CD4-positive, alpha-beta T cell treated with Interleukin-17A for 1 hour (primary cell): ENCODE data around the gene MARF1.
"Not testable (repeated sequence)": the region's sequence is repeated elsewhere in the genome, so short reads cannot be mapped to it uniquely, and the experiment has no call there.

Experiments used
- DNase-seq: peaks from one replicate; pipeline ENCODE4 v3.0.0-alpha.2; 2020

MARF1 gene, protein sequence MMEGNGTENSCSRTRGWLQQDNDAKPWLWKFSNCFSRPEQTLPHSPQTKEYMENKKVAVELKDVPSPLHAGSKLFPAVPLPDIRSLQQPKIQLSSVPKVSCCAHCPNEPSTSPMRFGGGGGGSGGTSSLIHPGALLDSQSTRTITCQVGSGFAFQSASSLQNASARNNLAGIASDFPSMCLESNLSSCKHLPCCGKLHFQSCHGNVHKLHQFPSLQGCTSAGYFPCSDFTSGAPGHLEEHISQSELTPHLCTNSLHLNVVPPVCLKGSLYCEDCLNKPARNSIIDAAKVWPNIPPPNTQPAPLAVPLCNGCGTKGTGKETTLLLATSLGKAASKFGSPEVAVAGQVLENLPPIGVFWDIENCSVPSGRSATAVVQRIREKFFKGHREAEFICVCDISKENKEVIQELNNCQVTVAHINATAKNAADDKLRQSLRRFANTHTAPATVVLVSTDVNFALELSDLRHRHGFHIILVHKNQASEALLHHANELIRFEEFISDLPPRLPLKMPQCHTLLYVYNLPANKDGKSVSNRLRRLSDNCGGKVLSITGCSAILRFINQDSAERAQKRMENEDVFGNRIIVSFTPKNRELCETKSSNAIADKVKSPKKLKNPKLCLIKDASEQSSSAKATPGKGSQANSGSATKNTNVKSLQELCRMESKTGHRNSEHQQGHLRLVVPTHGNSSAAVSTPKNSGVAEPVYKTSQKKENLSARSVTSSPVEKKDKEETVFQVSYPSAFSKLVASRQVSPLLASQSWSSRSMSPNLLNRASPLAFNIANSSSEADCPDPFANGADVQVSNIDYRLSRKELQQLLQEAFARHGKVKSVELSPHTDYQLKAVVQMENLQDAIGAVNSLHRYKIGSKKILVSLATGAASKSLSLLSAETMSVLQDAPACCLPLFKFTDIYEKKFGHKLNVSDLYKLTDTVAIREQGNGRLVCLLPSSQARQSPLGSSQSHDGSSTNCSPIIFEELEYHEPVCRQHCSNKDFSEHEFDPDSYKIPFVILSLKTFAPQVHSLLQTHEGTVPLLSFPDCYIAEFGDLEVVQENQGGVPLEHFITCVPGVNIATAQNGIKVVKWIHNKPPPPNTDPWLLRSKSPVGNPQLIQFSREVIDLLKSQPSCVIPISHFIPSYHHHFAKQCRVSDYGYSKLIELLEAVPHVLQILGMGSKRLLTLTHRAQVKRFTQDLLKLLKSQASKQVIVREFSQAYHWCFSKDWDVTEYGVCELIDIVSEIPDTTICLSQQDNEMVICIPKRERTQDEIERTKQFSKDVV (N-terminal part only)

GRCh38 chr16:15643048-15643945 lies at the start of gene MARF1:
MARF1 (minus strand) TSS chr16:15643154; CDS start chr16:15639233, 3,921 bp downstream.
- peak; percentile 99 for DNase-seq

DNA sequence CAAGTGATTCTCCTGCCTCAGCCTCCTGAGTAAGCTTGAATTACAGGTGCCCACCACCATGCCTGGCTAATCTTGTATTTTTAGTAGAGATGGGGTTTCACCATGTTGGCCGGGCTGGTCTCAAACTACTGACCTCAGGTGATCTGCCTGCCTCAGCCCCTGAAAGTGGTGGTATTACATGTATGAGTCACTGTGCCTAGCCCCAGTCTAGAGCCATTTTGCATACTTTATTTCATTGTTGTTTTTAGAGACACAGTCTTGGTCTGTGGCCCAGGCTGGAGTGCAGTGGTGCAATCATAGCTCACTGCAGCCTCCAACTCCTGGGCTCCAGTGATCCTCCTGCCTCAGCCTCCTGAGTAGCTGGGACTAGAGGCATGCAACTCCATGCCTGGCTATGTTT lies 49.6 kb upstream of the MARF1 start:
- DNase-seq, result not testable (repeated sequence)

- no peak for DNase-seq
Observed at GRCh38 chr16:15691046-15691445, 48.1 kb upstream of the MARF1 start.

- DNase-seq, result no peak
Observed at GRCh38 chr16:15690296-15690695, 47.3 kb upstream of the MARF1 start.

DNA sequence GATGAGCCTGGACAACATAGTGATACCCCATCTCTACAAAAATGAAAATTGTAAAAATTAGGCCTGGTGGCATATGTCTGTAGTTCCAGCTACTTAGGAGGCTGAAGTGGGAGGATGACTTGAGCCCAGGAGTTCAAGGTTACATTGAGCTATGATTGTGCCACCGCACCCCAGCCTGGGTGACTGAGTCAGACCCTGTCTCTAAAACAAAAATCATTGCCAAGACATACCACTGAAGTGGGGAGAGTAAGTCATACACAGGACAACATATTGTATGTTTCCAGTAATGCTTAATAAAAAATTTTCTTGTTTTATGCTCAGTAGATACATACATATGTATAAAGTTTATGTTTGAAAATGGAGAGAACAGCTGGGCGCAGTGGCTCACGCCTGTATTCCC lies 46.3 kb upstream of the MARF1 start:
- DNase-seq, result no peak

DNA sequence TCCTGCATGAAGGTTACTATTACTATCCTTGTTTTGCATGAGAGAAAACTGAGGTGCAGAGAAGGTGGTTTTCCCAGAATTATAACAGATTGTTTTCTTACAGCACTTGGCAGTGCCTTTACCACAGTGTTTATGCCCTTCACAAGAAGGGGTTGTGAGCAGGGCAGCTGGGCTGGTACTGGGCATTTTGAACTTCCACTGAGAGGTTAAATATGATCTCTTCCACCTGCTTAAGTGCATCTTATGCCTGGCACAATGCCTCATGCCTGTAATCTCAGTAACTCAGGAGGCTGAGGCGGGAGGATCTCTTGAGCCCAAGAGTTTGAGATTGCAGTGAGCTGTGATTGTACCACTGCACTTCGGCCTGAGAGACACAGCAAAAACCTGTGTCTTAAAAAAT lies 43.3 kb upstream of the MARF1 start:
- no peak for DNase-seq

DNA sequence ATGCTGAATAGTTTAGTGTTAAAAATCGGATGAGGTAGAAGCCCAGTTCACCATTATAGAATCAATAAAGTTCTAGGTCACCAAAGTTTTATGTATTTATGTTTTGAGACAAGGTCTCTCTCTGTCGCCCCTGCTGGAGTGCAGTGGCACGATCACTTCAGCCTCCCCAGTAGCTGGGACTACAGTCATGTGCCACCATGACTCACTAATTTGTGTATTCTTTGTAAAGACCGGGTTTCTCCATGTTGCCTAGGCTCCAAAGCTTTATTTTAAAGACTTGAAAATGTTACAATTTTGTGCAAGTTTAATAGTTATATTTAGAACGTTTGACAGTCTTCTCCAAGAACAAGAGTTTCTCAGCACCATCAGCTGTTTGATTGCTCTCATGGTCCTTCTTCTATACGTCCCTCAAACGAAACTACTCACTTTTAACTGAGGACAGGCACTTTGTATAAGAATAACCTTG lies 39.2 kb upstream of the MARF1 start:
- peak; percentile 55 for DNase-seq

GRCh38 chr16:15677447-15677846 lies 34.5 kb upstream of the MARF1 start:
- no peak for DNase-seq

DNA sequence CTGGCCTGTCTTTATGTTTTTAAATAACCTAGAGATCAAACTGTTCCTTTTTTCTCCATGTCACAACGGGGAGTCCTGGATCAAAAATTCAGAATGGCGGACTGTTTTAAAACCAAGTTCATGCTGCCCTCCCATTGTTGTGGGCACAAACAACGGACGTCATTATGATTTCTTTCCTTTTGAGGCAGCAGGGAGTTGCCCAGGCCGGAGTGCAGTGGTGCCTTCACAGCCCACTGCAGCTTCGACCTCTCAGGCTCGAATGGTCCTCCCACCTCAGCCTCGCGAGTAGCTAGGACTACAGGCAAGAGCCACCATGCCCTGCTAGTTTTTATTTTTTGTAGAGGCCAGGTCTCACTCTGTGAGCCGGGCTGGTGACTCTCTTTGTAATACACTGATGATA lies 33.6 kb upstream of the MARF1 start:
- no peak for DNase-seq

DNA sequence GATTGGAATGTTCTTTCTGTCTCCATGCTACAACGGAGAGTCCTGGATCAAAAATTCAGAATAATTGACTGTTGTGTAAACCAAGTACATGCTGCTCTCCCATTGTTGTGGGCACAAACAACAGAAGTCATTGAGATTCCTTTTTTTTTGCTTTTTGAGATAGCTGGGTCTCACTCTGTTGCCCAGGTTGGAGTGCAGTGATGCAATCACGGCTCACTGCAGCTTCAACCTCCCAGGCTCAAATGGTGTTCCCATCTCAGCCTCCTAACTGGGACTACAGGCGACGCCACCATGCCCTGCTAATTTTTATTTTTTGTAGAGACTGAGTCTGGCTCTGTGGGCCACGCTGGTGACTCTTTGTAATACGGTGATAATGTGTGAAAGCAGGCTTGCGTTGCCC lies 31.6 kb upstream of the MARF1 start:
- DNase-seq, result no peak

- DNase-seq, result peak; percentile 90
Observed at GRCh38 chr16:15672514-15673167, 29.7 kb upstream of the MARF1 start.

- DNase-seq, result not testable (repeated sequence)
Observed at GRCh38 chr16:15672127-15672513, 29.2 kb upstream of the MARF1 start.

DNA sequence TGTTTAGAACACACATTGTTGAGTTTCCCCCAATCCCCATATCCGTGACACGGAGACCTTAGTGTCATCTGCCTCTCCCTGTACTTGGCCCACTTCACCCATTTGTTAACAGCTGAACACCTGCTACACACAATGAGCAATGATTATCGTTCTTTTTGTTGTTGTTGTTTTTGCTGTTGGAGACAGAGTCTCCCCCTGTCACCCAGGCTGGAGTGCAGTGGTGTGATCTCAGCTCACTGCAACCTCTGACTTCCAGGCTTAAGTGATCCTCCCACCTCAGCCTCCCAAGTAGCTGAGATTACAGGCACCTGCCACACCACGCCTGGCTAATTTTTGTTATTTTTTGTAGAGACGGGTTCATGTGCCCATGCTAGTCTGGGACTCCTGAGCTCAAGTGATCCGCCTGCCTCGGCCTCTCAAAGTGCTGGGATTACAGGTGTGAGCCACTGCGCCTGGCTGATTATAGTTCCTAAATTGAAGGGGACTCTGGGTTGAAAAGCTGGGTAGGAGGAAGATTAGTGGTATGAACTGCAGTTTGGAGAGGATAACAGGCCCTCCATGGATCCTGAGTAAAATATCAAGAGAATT lies 28.7 kb upstream of the MARF1 start:
- DNase-seq, result no peak

DNA sequence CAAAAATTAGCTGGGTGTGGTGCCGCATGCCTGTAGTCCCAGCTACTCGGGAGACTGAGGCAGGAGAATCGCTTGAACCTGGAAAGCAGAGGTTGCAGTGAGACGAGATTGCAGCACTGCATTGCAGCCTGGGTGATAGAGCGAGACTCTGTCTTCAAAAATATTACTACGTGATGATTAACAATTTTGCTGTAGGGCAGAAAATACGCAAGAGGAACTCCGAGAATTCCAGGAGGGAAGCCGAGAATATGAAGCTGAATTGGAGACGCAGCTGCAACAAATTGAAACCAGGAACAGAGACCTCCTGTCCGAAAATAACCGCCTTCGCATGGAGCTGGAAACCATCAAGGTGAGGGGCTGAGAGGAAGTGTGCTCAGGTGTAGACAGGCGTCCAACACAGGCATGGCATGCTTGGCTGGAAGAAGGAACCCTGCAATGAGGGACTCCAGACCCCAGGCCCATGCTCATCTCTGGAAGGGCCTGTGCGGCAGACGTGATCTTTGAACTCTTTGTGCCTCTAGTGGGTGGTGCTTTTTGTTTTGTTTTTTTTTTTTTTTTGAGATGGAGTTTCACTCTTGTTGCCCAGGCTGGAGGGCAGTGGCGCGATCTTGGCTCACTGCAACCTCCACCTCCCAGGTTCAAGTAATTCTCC lies 24.3 kb upstream of the MARF1 start:
- DNase-seq, result no peak

GRCh38 chr16:15665107-15665506 lies 22.2 kb upstream of the MARF1 start:
- no peak for DNase-seq

DNA sequence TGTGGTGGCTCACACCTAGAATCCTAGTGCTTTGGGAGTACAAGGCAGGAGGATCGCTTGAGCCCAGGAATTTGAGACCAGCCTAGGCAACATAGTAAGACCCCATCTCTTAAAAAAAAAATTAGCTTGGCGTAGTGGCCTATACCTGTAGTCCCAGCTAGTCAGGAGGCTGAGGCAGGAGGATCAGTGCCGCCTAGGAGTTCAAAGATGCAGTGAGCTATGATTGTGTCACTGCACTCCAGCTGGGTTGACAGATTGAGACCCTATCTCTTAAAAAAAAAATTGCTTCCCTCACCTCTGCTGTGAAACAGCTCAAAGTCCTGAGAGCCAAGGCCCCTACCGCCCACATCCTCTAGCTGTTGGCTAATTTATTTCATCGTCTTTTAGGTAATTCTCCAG lies 17.2 kb upstream of the MARF1 start:
- no peak for DNase-seq

GRCh38 chr16:15658556-15658955 lies 15.6 kb upstream of the MARF1 start:
- DNase-seq, result no peak

DNA sequence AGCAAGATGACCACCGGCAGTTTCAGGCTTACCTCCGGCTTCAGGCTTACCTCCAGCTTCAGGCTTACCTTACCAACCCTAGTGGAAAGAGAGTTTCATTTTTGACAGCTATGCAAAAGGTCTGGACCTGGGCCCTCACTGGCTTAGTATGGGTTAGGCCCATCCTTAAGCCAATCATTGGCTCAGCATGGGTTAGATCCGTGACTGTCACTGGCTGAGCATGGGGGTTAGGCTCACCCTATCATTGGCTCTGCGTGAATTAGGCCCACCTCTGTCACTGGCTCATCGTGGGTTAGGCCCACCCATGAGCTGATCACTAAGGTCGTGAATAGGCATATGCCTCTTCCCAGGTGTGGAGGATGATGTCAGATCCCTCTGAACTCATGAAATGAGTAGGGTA lies 15.2 kb upstream of the MARF1 start:
- DNase-seq, result no peak

GRCh38 chr16:15655561-15655960 lies 12.6 kb upstream of the MARF1 start:
- DNase-seq, result not testable (repeated sequence)

DNA sequence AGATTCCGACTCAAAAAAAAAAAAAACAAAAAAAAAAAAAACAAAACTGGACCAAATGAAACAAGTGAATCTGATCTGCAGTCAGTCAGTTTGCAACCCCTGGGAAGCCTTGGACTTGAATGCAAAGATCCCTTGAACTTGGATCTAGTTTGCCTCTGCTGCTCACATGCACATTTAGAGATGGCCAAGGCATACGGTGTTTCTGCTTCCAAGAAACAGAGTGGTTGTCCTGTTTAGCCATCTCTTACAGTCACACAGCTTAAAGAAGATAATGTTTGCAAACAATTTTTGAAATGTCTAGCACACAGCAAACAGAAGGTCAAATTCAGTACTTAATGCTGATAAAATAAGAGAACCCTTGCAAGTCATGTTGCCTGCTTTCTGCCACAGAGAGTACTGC lies 11.6 kb upstream of the MARF1 start:
- no peak for DNase-seq

DNA sequence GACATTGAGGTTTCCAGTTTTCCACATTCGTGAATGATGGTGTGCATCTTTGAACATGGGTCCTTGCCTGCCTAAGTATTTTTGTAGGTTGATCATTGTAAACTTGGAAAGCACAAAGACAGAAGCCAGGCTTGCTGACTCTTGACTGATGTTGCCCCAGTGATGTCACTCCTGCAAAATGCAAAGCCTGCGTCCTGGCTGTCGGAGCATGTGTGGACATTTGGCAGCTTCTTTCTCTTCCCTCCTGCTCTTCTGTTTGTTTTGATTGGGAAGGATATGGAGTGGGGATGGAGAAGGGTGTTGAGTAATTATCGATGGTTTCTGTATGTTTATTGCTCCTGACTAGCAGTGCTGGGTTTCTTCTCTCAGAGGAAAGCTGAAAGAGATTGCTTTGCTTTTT lies 10.3 kb upstream of the MARF1 start:
- DNase-seq, result no peak
